Measurements from ENCODE around the gene ZBTB42.

ZBTB42 gene

GRCh38 chr14:104758981-104759969 is 41.6 kb upstream of the ZBTB42 start:
- Histone ChIP-seq H3K27me3 (ENCODE audit: control insufficient read depth, insufficient read depth, low read length) (no peaks in the 10 kb centered on the region), H3K9me3 (ENCODE audit: control insufficient read depth, insufficient read depth, low read length) (no peaks in the 10 kb centered on the region), H3K4me3 (ENCODE audit: low read depth, low read length) (no peak overlapping the region), H3K36me3 (ENCODE audit: control insufficient read depth, insufficient read depth, low read length) (peaks cover 50% of the 10 kb centered on the region), H3K9ac (ENCODE audit: low read depth, low read length) (no peak overlapping the region), H3K4me1 (ENCODE audit: control insufficient read depth, insufficient read depth, low read length) (peaks cover 3% of the 10 kb centered on the region)

- Histone ChIP-seq H3K36me3 (ENCODE audit: control insufficient read depth, insufficient read depth, low read length) (peaks cover 7% of the 10 kb centered on the region), H3K4me3 (ENCODE audit: low read depth, low read length) (no peak overlapping the region), H3K4me1 (ENCODE audit: control insufficient read depth, insufficient read depth, low read length) (peaks cover 3% of the 10 kb centered on the region), H3K9ac (ENCODE audit: low read depth, low read length) (no peak overlapping the region), H3K9me3 (ENCODE audit: control insufficient read depth, insufficient read depth, low read length) (no peaks in the 10 kb centered on the region), H3K27me3 (ENCODE audit: control insufficient read depth, insufficient read depth, low read length) (no peaks in the 10 kb centered on the region)
Measured at GRCh38 chr14:104765517-104765916, 35.4 kb upstream of the ZBTB42 start.

- Histone ChIP-seq H3K9me3 (ENCODE audit: control insufficient read depth, insufficient read depth, low read length) (no peaks in the 10 kb centered on the region), H3K36me3 (ENCODE audit: control insufficient read depth, insufficient read depth, low read length) (peaks cover 10% of the 10 kb centered on the region), H3K9ac (ENCODE audit: low read depth, low read length) (no peak overlapping the region), H3K4me3 (ENCODE audit: low read depth, low read length) (no peak overlapping the region), H3K27me3 (ENCODE audit: control insufficient read depth, insufficient read depth, low read length) (no peaks in the 10 kb centered on the region), H3K4me1 (ENCODE audit: control insufficient read depth, insufficient read depth, low read length) (no peaks in the 10 kb centered on the region)
Measured at GRCh38 chr14:104766256-104766862, 34.5 kb upstream of the ZBTB42 start.

- Histone ChIP-seq H3K36me3 (ENCODE audit: control insufficient read depth, insufficient read depth, low read length) (peaks cover 17% of the 10 kb centered on the region), H3K4me1 (ENCODE audit: control insufficient read depth, insufficient read depth, low read length) (no peaks in the 10 kb centered on the region), H3K9me3 (ENCODE audit: control insufficient read depth, insufficient read depth, low read length) (no peaks in the 10 kb centered on the region), H3K9ac (ENCODE audit: low read depth, low read length) (no peak overlapping the region), H3K4me3 (ENCODE audit: low read depth, low read length) (no peak overlapping the region), H3K27me3 (ENCODE audit: control insufficient read depth, insufficient read depth, low read length) (no peaks in the 10 kb centered on the region)
Measured at GRCh38 chr14:104766863-104767633, 33.9 kb upstream of the ZBTB42 start.

- Histone ChIP-seq H3K4me1 (ENCODE audit: control insufficient read depth, insufficient read depth, low read length) (no peaks in the 10 kb centered on the region), H3K27me3 (ENCODE audit: control insufficient read depth, insufficient read depth, low read length) (no peaks in the 10 kb centered on the region), H3K9ac (ENCODE audit: low read depth, low read length) (no peak overlapping the region), H3K36me3 (ENCODE audit: control insufficient read depth, insufficient read depth, low read length) (peaks cover 23% of the 10 kb centered on the region), H3K4me3 (ENCODE audit: low read depth, low read length) (no peak overlapping the region), H3K9me3 (ENCODE audit: control insufficient read depth, insufficient read depth, low read length) (no peaks in the 10 kb centered on the region)
Measured at GRCh38 chr14:104767634-104767918, 33.3 kb upstream of the ZBTB42 start.

GRCh38 chr14:104768437-104769323 is 32.2 kb upstream of the ZBTB42 start:
- Histone ChIP-seq H3K9ac (ENCODE audit: low read depth, low read length) (no peak overlapping the region), H3K27me3 (ENCODE audit: control insufficient read depth, insufficient read depth, low read length) (no peaks in the 10 kb centered on the region), H3K4me3 (ENCODE audit: low read depth, low read length) (no peak overlapping the region)

GRCh38 chr14:104769324-104770071 is 31.4 kb upstream of the ZBTB42 start:
- Histone ChIP-seq H3K9ac (ENCODE audit: low read depth, low read length) (no peak overlapping the region), H3K9me3 (ENCODE audit: control insufficient read depth, insufficient read depth, low read length) (no peaks in the 10 kb centered on the region), H3K27me3 (ENCODE audit: control insufficient read depth, insufficient read depth, low read length) (no peaks in the 10 kb centered on the region), H3K4me1 (ENCODE audit: control insufficient read depth, insufficient read depth, low read length) (no peaks in the 10 kb centered on the region), H3K4me3 (ENCODE audit: low read depth, low read length) (no peak overlapping the region), H3K36me3 (ENCODE audit: control insufficient read depth, insufficient read depth, low read length) (peaks cover 33% of the 10 kb centered on the region)

More at GRCh38 chr14:104768437-104769323, 32.2 kb upstream of the ZBTB42 start:
- no peaks in the 10 kb centered on the region for H3K9me3 ChIP-seq (ENCODE audit: control insufficient read depth, insufficient read depth, low read length)
- H3K4me1 ChIP-seq (ENCODE audit: control insufficient read depth, insufficient read depth, low read length), result no peaks in the 10 kb centered on the region
- H3K36me3 ChIP-seq (ENCODE audit: control insufficient read depth, insufficient read depth, low read length), result peaks cover 33% of the 10 kb centered on the region

GRCh38 chr14:104770072-104770579 is 30.8 kb upstream of the ZBTB42 start:
- Histone ChIP-seq H3K4me3 (ENCODE audit: low read depth, low read length) (no peak overlapping the region), H3K9me3 (ENCODE audit: control insufficient read depth, insufficient read depth, low read length) (no peaks in the 10 kb centered on the region), H3K4me1 (ENCODE audit: control insufficient read depth, insufficient read depth, low read length) (no peaks in the 10 kb centered on the region), H3K27me3 (ENCODE audit: control insufficient read depth, insufficient read depth, low read length) (no peaks in the 10 kb centered on the region), H3K9ac (ENCODE audit: low read depth, low read length) (no peak overlapping the region), H3K36me3 (ENCODE audit: control insufficient read depth, insufficient read depth, low read length) (peaks cover 34% of the 10 kb centered on the region)

- Histone ChIP-seq H3K9ac (ENCODE audit: low read depth, low read length) (no peak overlapping the region), H3K4me1 (ENCODE audit: control insufficient read depth, insufficient read depth, low read length) (no peaks in the 10 kb centered on the region), H3K9me3 (ENCODE audit: control insufficient read depth, insufficient read depth, low read length) (no peaks in the 10 kb centered on the region), H3K27me3 (ENCODE audit: control insufficient read depth, insufficient read depth, low read length) (no peaks in the 10 kb centered on the region), H3K36me3 (ENCODE audit: control insufficient read depth, insufficient read depth, low read length) (peaks cover 41% of the 10 kb centered on the region), H3K4me3 (ENCODE audit: low read depth, low read length) (no peak overlapping the region)
Measured at GRCh38 chr14:104770851-104771272, 30.0 kb upstream of the ZBTB42 start.

GRCh38 chr14:104771374-104771773 is 29.5 kb upstream of the ZBTB42 start:
- peaks cover 41% of the 10 kb centered on the region for H3K36me3 ChIP-seq (ENCODE audit: control insufficient read depth, insufficient read depth, low read length)
- no peaks in the 10 kb centered on the region for H3K4me1 ChIP-seq (ENCODE audit: control insufficient read depth, insufficient read depth, low read length)
- H3K9ac ChIP-seq (ENCODE audit: low read depth, low read length), result no peak overlapping the region
- no peak overlapping the region for H3K4me3 ChIP-seq (ENCODE audit: low read depth, low read length)
- H3K27me3 ChIP-seq (ENCODE audit: control insufficient read depth, insufficient read depth, low read length), result no peaks in the 10 kb centered on the region
- H3K9me3 ChIP-seq (ENCODE audit: control insufficient read depth, insufficient read depth, low read length), result no peaks in the 10 kb centered on the region
